ENCODE measurements around the gene MUC5B. TPM values are rescaled to one million over a fixed set of nuclear protein-coding genes. Genes with fewer than 3 reads are reported as not detected.
A peak's percentile ranks its signal among the peaks of the same experiment; 100 is the strongest.

The MUC5B gene
- total RNA-seq, 1 experiment from 2014 or later: 24.3 TPM

GRCh38 chr11:1307163-1307870 is 84.5 kb downstream of the MUC5B start:
- TF ChIP-seq EZH2 (IDR thresholded peaks at IDR 0.05; ENCODE audit: low read length, unreplicated experiment): no peak
- TF ChIP-seq, protein P1, sequence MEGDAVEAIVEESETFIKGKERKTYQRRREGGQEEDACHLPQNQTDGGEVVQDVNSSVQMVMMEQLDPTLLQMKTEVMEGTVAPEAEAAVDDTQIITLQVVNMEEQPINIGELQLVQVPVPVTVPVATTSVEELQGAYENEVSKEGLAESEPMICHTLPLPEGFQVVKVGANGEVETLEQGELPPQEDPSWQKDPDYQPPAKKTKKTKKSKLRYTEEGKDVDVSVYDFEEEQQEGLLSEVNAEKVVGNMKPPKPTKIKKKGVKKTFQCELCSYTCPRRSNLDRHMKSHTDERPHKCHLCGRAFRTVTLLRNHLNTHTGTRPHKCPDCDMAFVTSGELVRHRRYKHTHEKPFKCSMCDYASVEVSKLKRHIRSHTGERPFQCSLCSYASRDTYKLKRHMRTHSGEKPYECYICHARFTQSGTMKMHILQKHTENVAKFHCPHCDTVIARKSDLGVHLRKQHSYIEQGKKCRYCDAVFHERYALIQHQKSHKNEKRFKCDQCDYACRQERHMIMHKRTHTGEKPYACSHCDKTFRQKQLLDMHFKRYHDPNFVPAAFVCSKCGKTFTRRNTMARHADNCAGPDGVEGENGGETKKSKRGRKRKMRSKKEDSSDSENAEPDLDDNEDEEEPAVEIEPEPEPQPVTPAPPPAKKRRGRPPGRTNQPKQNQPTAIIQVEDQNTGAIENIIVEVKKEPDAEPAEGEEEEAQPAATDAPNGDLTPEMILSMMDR (conservative IDR thresholded peaks at IDR 0.05; ENCODE audit: low read depth, low read length): no peak
- TF ChIP-seq EZH2phosphoT487 (IDR thresholded peaks at IDR 0.05; ENCODE audit: borderline replicate concordance, low read length): no peak
- intact Hi-C loops (cut with micrococcal nuclease): loop anchor here (10.0 kb wide), 1 partner anchor 77 kb away; the partner anchor contains the start of gene BRSK2
- Histone ChIP-seq H3K27me3 (ENCODE audit: low read length) (no peaks in the 10 kb centered on the region), H4K20me1 (ENCODE audit: low read length) (no peaks in the 10 kb centered on the region), H3K27ac (ENCODE audit: low read length) (no peak overlapping the region), H3K79me2 (ENCODE audit: low read length) (peaks cover 76% of the 10 kb centered on the region), H3K4me3 (ENCODE audit: low read length) (no peak overlapping the region), H3K9me2 (replicated peaks; ENCODE audit: low read length) (no peaks in the 10 kb centered on the region), H3K9ac (ENCODE audit: low read length) (no peak overlapping the region), H3K4me1 (ENCODE audit: insufficient read depth, low read length) (peaks cover 27% of the 10 kb centered on the region), H3K36me3 (ENCODE audit: low read depth, low read length) (no peaks in the 10 kb centered on the region), H3K4me2 (ENCODE audit: low read length) (peak overlapping the region; percentile 96; the same call in 1 of the 2 replicates), H3F3A (ENCODE audit: low read length, unreplicated experiment) (no peaks in the 10 kb centered on the region), H3K9me3 (ENCODE audit: low read length) (no peaks in the 10 kb centered on the region), H2AFZ (ENCODE audit: low read length) (no peak overlapping the region)
- ATAC-seq: no peak
- no peak for DNase-seq
- CTCF ChIA-PET: no interaction called here
- POLR2A ChIA-PET (ENCODE audit: unreplicated experiment): no interaction called here
- BruUV-seq (replicated peaks): no TSS peak

DNA sequence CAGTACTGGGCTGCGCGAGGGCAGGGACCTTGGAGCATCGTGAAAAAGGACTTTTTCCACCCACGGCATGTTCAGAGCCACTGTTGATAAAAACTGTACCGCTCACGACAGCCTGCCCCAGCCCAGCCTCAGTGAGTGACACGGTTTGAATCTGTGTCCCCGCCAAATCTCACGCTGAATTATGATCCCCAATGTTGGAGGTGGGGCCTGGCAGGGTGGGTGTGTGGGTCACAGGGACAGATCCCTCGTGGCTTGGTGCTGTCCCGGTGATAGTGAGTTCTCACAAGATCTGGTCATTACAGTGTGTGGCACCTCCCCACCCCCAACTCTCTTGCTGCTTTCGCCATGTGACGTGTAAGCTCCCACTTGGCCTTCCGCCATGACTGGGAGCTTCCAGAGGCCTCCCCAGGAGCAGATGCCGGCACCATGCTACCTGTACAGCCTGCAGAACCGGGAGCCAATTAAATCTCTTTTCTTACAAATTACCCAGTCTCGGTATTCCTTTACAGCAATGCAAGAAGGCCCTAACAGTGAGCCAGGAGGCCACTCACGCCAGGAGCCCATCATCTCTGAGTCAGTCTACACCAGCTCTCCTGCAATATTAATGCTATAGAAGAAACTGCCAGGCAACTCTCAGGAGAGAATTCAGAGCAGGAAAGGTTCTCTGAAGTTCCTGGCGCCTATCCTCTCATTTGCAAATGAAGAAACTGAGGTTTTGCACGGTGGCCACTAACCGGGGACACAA is 85.3 kb downstream of the MUC5B start:
- Histone ChIP-seq H3K4me1 (ENCODE audit: insufficient read depth, low read length) (peaks cover 27% of the 10 kb centered on the region), H3K36me3 (ENCODE audit: low read depth, low read length) (no peaks in the 10 kb centered on the region), H3F3A (ENCODE audit: low read length, unreplicated experiment) (no peaks in the 10 kb centered on the region), H3K9me3 (ENCODE audit: low read length) (no peaks in the 10 kb centered on the region), H3K9me2 (replicated peaks; ENCODE audit: low read length) (no peaks in the 10 kb centered on the region), H3K9ac (ENCODE audit: low read length) (peak overlapping the region; percentile 95), H2AFZ (ENCODE audit: low read length) (no peak overlapping the region), H3K27ac (ENCODE audit: low read length) (no peak overlapping the region), H3K79me2 (ENCODE audit: low read length) (peaks cover 68% of the 10 kb centered on the region), H3K4me2 (ENCODE audit: low read length) (peak overlapping the region; percentile 96), H3K4me3 (ENCODE audit: low read length) (peak overlapping the region; percentile 88), H4K20me1 (ENCODE audit: low read length) (no peaks in the 10 kb centered on the region), H3K27me3 (ENCODE audit: low read length) (no peaks in the 10 kb centered on the region)
- CTCF ChIA-PET: no interaction called here
- POLR2A ChIA-PET (ENCODE audit: unreplicated experiment): no interaction called here
- intact Hi-C loops (cut with micrococcal nuclease): loop anchor here (10.0 kb wide), 1 partner anchor 77 kb away; the partner anchor contains the start of gene BRSK2
- DNase-seq: peak; percentile 14
- TSS peak; percentile 47 for BruUV-seq (replicated peaks)
- no peak for TF ChIP-seq EZH2 (IDR thresholded peaks at IDR 0.05; ENCODE audit: low read length, unreplicated experiment)
- no peak for TF ChIP-seq EZH2phosphoT487 (IDR thresholded peaks at IDR 0.05; ENCODE audit: borderline replicate concordance, low read length)
- TF ChIP-seq, protein P1 (conservative IDR thresholded peaks at IDR 0.05; ENCODE audit: low read depth, low read length): no peak
- no peak for ATAC-seq

Data from PC-3 (cell line).